ENCODE measurements around the gene BCKDK. TPM values are rescaled to one million over a fixed set of nuclear protein-coding genes. Genes with fewer than 3 reads are reported as not detected.

The BCKDK gene
- total RNA-seq, 2 experiments from 2014 or later = 39.0 to 40.4 TPM

- Histone ChIP-seq H3K9me3 (ENCODE audit: low read length) (no peaks in the 10 kb centered on the region), H3K36me3 (ENCODE audit: insufficient read depth, low read length) (peaks cover 80% of the 10 kb centered on the region), H3K9me2 (ENCODE audit: insufficient read depth, low read length) (no peaks in the 10 kb centered on the region), H3K79me2 (ENCODE audit: insufficient read depth, low read depth, low read length) (peaks cover 6% of the 10 kb centered on the region), H3K4me3 (ENCODE audit: low read depth, low read length, poor library complexity, severe bottlenecking) (no peak overlapping the region), H3K27ac (ENCODE audit: low read depth, low read length, poor library complexity, severe bottlenecking) (no peak overlapping the region), H2AFZ (ENCODE audit: low read length) (no peak overlapping the region), H4K20me1 (ENCODE audit: insufficient read depth, low read length) (no peaks in the 10 kb centered on the region), H3K4me1 (ENCODE audit: insufficient read depth, low read length, poor library complexity, severe bottlenecking) (no peaks in the 10 kb centered on the region), H3K4me2 (ENCODE audit: low read length) (no peak overlapping the region)
- POLR2A ChIA-PET = no interaction called here
- CTCF ChIA-PET (ENCODE audit: unreplicated experiment) = no interaction called here
- TF ChIP-seq EZH2phosphoT487 (IDR thresholded peaks at IDR 0.05; ENCODE audit: borderline replicate concordance, low read depth, low read length) = no peak
- TF ChIP-seq, protein P1, sequence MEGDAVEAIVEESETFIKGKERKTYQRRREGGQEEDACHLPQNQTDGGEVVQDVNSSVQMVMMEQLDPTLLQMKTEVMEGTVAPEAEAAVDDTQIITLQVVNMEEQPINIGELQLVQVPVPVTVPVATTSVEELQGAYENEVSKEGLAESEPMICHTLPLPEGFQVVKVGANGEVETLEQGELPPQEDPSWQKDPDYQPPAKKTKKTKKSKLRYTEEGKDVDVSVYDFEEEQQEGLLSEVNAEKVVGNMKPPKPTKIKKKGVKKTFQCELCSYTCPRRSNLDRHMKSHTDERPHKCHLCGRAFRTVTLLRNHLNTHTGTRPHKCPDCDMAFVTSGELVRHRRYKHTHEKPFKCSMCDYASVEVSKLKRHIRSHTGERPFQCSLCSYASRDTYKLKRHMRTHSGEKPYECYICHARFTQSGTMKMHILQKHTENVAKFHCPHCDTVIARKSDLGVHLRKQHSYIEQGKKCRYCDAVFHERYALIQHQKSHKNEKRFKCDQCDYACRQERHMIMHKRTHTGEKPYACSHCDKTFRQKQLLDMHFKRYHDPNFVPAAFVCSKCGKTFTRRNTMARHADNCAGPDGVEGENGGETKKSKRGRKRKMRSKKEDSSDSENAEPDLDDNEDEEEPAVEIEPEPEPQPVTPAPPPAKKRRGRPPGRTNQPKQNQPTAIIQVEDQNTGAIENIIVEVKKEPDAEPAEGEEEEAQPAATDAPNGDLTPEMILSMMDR (conservative IDR thresholded peaks at IDR 0.05; ENCODE audit: low read length) = no peak
- intact Hi-C loops (cut with micrococcal nuclease; ENCODE audit: unreplicated experiment) = no loop called here
- BruUV-seq (replicated peaks) = no TSS peak
- DNase-seq (ENCODE audit: low spot score) = no peak
These were observed 27.3 kb upstream of the BCKDK start for GRCh38 chr16:31080756-31081419.

DNA sequence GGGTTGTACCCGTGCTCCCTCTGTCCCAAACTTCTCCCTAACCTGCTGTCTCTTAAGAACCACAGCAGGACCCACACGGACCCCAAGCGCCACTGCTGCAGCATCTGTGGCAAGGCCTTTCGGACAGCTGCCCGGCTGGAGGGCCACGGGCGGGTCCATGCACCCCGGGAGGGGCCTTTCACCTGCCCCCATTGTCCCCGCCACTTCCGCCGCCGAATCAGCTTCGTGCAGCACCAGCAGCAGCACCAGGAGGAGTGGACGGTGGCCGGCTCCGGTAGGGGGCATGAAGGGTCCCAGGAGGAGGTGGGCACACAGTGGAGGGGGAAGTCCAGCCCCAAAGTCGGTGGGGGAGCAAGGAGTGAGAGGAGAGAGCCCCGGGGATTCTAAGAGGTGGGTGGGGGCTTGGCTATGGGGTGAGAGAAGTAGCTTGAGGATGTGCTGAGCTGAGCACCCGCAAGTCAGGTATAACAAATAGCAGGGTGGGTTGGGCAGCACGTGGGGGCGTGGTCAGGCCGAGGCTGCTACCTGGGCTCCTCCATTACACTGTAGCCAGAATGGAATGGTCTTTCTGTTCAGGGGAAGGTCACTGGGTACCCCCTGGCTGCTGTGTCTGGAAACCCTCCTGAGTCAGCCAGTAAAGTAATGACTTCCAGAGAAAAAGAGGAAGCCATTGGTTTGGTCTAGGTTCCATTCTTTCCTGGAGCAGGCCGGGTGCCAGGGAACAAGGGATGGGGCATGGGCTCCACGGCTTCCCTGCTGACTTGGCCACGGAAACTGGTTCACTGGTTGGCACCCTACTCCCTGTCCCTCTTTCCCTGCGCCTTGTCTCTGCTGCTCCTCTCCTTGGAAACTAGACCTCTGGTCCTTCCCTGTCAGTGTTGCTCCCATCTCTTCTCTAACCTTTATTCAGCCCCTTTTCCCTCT lies 26.5 kb upstream of the BCKDK start:
- Histone ChIP-seq H3K79me2 (ENCODE audit: insufficient read depth, low read depth, low read length) (no peaks in the 10 kb centered on the region), H4K20me1 (ENCODE audit: insufficient read depth, low read length) (no peaks in the 10 kb centered on the region), H3K9me2 (ENCODE audit: insufficient read depth, low read length) (no peaks in the 10 kb centered on the region), H3K27ac (ENCODE audit: low read depth, low read length, poor library complexity, severe bottlenecking) (no peak overlapping the region), H3K4me3 (ENCODE audit: low read depth, low read length, poor library complexity, severe bottlenecking) (no peak overlapping the region), H2AFZ (ENCODE audit: low read length) (no peak overlapping the region), H3K36me3 (ENCODE audit: insufficient read depth, low read length) (peaks cover 75% of the 10 kb centered on the region), H3K4me2 (ENCODE audit: low read length) (no peak overlapping the region), H3K9me3 (ENCODE audit: low read length) (no peaks in the 10 kb centered on the region), H3K4me1 (ENCODE audit: insufficient read depth, low read length, poor library complexity, severe bottlenecking) (no peaks in the 10 kb centered on the region)
- intact Hi-C loops (cut with micrococcal nuclease; ENCODE audit: unreplicated experiment) = no loop called here
- ChIA-PET CTCF (ENCODE audit: unreplicated experiment) (no interaction called here), POLR2A (no interaction called here)
- DNase-seq (ENCODE audit: low spot score) = no peak
- BruUV-seq (replicated peaks) = no TSS peak
- TF ChIP-seq EZH2phosphoT487 (IDR thresholded peaks at IDR 0.05; ENCODE audit: borderline replicate concordance, low read depth, low read length) = no peak
- TF ChIP-seq, protein P1 (conservative IDR thresholded peaks at IDR 0.05; ENCODE audit: low read length) = no peak
